HG02610 (cell line): ENCODE results near the gene C5orf15.
"Not testable (repeated sequence)": the region's sequence is repeated elsewhere in the genome, so short reads cannot be mapped to it uniquely, and the experiment has no call there.

Source experiments
- ATAC-seq: cut with Tn5 transposase; IDR thresholded peaks from one replicate; pipeline ENCODE4 v1.9.1; 2021; ENCODE audit warnings: mild to moderate bottlenecking, moderate library complexity; ENCODE audit not compliant: unreplicated experiment

Gene C5orf15

GRCh38 chr5:133963493-133964128, 4.8 kb downstream of the C5orf15 start:
- ATAC-seq, result no peak

DNA sequence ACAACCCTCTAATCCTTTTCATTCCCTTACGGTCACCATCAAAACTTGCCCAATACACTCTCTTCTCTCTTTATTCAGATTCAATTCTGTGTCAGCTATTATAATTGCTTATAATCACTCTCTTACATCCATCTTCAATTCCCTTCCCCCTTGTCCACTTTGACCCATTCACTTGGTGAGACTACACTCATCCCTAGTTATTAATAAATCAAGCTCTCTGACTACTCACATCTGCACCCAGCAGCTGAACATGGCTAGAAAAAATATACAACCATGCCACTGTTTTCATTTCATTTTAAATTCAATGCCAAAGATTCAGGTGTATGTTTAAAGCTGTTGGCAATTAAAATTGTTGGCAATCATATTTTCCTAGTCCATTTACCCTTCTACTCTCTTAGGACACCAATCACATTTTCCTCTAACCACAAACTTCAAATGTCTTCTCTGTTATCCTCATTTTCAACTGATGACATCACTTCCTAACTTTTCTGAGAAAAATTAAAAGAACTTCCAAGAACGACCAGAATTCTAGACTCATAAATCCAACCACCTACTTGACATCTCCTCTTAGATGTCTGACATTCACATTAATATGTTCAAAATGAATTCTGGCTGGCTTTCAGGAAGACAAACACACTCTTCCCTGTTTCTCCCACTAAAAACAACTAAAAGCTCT, 5.5 kb downstream of the C5orf15 start:
- no peak for ATAC-seq

DNA sequence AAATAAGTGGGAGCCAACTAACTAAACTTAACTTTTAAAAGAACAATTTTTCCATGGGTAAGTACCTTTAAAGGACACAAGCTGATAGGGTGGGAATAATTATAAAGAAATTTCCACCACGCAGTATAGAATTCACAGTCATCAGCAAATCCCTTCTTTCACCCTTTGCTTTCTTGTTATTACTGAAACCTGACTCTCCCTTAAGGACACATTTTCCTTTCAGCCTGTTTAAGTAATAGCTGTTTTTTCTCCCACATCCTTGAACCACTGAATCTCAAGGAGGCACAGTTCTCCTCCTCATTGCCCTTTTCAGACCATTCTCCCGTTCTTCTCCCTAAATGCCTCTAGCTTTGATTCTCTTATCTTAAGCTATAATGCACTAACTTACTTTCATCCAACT, 6.3 kb downstream of the C5orf15 start:
- ATAC-seq, result no peak

GRCh38 chr5:133959643-133960042, 8.8 kb downstream of the C5orf15 start:
- no peak for ATAC-seq

GRCh38 chr5:133957591-133957990, 10.8 kb downstream of the C5orf15 start:
- peak; percentile 79 for ATAC-seq

DNA sequence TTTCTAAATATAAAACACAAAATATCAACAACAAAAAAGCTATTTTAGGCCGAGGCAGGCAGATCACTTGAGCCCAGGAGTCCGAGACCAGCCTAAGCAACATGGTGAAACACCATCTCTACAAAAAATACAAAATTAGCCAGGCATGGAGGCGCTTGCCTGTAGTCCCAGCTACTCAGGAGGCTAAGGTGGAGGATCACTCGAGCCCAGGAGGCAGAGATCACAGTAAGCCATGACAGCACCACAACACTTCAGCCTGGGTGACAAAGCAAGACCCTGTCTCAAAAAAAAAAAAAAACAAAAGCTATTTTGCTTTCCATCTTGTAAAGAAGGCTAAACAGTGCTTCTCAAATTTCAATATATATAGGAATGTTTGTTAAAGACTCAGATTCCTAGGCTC, 11.3 kb downstream of the C5orf15 start:
- ATAC-seq, result peak; percentile 23

GRCh38 chr5:133956196-133956595, 12.2 kb downstream of the C5orf15 start:
- not testable (repeated sequence) for ATAC-seq

- ATAC-seq, result no peak
Measured at GRCh38 chr5:133953568-133954145, 14.8 kb downstream of the C5orf15 start.

GRCh38 chr5:133952729-133953567, 15.5 kb downstream of the C5orf15 start:
- ATAC-seq, result no peak

DNA sequence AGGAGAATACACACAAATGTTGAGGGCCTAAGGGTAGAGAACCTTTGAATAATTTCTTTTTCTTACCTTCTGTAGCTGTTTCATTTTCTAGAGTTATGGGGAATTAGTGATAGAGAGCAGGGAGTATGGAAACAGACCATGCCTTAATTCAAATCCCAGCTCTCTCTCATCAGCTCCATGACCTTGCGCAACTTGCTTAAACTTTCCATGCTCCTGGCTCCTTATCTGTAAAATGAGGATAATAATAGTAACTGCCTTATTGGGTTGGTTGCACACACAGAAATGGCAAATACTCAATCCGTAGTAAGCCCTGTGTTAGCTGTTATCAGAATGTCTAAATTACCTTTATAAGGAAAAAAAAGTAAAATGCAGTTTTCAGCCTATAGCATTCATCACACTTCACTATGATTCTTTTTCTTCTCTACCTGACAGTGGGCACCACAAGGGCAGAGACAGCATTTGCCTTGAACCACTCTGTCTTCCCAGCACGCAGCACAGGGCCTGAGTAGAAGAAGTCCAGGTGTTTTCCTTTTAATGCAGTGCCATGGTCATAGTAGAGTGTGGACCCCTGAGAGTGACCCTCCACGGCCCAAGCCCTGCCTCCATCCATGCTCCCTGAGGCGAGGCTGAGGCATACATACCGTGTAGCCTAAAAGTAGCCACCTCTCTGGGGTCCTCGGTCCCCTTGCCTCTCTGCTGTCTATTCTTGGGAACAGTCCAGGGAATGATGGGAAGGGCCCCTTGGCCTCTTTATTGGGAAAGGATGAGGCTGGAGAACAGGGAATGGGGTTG, 17.4 kb downstream of the C5orf15 start:
- ATAC-seq, result no peak

DNA sequence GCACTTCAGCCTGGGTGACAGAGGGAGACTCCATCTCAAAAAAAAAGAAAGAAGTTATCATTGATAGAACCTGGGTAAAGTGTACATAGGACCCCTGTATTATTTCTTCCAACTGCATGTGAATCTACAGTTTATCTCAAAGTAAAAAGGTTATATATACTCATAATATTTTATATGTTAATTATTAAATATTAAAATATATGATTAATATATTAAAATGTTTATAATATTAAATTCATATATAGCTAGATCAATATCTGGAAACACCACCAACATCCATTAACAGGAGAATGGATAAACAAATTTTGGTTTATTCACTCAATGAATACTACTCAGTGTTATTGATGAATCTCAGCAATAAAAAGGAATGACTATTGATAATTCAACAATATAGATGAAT, 19.7 kb downstream of the C5orf15 start:
- no peak for ATAC-seq

DNA sequence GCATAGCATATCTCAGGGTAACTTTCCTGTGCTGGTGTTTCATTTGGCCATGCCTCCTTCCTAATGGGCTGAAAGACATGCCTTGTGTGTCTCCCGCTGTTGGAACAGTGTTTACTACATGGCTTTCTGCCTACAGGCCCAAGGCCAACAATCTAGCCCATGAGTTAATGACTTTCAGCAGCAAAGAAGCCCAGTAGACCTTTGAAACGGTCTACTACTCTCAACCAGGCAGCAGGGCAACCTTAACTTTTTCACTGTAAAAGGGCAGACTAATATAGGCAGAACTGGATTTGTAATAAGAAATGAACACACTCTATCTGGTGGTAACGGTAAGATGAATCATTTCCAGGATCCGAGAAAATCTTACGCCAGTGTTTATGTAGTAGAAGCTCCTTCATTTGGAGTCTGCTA, 21.0 kb downstream of the C5orf15 start:
- ATAC-seq, result no peak

- no peak for ATAC-seq
Measured at GRCh38 chr5:133945568-133945967, 22.9 kb downstream of the C5orf15 start.

DNA sequence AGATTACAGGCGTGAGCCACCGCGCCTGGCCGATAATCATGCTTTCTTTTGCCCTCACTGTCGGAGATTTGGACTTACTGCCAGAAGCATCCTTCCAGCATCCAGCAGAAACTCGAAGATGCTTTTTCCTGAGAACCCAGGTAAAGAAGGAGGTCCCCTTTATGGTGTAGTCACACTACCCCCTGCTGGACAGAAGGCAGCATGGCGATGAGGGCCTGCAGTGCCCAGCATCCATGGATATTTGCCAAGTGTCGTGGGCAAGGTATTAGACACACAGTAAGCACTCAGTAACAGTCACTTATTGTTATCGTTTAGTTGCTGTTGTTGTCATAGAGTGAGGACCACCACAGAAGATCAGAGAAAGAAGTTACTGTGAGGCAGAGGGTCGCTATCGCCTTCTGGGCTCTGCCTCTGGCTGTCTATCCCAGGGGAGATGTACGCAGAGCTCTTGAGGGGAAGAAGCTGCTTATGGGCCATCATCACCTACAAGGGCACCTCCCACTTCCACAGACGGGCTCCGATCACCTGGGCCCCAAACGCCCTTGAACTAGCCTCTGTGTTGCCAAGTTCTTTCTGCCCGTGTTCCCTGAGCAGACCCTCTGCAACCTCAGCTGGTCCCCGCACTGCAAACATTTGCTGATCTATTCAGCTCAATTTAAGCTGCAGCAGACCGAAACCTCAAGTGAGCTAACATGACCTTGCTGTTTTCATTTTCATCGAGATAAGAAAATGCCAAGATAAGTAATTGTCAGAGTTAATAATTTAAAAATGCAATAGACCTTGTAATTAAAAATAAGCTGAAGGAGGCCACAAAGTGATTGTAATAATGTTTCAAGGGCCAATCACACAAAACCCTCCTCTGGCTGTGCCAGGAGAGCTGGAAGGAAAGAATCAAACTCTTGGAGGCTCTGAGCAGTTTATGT, 23.9 kb downstream of the C5orf15 start:
- ATAC-seq, result peak; percentile 53

- ATAC-seq, result no peak
Measured at GRCh38 chr5:133943475-133943817, 25.0 kb downstream of the C5orf15 start.

- no peak for ATAC-seq
Measured at GRCh38 chr5:133942614-133943474, 25.6 kb downstream of the C5orf15 start.

GRCh38 chr5:133941456-133942196, 26.8 kb downstream of the C5orf15 start:
- ATAC-seq, result no peak

DNA sequence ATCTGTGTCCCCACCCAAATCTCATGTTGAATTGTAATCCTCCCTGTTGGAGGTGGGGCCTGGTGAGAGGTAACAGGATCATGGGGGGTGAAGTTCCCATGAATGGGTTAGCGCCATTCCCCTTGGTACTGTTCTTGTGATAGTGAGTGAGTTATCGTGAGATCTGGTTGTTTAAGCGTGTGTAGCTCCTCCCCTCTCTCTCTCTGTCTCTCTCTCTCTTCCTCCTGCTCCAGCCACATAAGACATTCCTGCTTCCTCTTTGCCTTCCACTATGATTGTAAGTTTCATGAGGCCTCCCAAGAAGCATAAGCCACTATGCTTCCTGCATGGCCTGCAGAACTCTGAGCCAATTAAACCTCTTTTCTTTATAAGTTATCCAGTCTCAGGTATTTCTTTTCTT, 28.8 kb downstream of the C5orf15 start:
- ATAC-seq, result no peak
